KMS-11 (cell line): ENCODE data around the gene ZNF646.

ENCODE experiments used
- H2AFZ ChIP-seq: fragments of 200-600 bp; sonication (generic); 2 replicates; pipeline ENCODE4 v1.6.1; 2016; ENCODE audit warnings: antibody characterized with exemption, mixed run types, low read depth
- H3K27ac ChIP-seq: fragments of 200-600 bp; sonication (generic); 2 replicates; pipeline ENCODE4 v1.6.1; 2016; ENCODE audit warnings: mild to moderate bottlenecking, mixed run types
- H3K27me3 ChIP-seq: fragments of 200-600 bp; sonication (generic); 2 replicates; pipeline ENCODE4 v1.6.1; 2017; ENCODE audit warnings: mild to moderate bottlenecking, low read depth, mixed run types, moderate library complexity; ENCODE audit not compliant: insufficient read depth
- H3K36me3 ChIP-seq: fragments of 200-600 bp; sonication (generic); 2 replicates; pipeline ENCODE4 v1.6.1; 2017; ENCODE audit warnings: mild to moderate bottlenecking, mixed run types; ENCODE audit not compliant: insufficient read depth
- H3K4me1 ChIP-seq: fragments of 200-600 bp; sonication (generic); 2 replicates; pipeline ENCODE4 v1.6.1; 2016; ENCODE audit warnings: mild to moderate bottlenecking, low read depth, mixed run types; ENCODE audit not compliant: poor library complexity, severe bottlenecking
- H3K4me2 ChIP-seq: fragments of 200-600 bp; sonication (generic); 2 replicates; pipeline ENCODE4 v1.7.0; 2016; ENCODE audit warnings: mild to moderate bottlenecking, mixed run types
- H3K4me3 ChIP-seq: fragments of 200-600 bp; sonication (generic); IDR thresholded peaks from 2 replicates; pipeline ENCODE4 v1.6.1; 2017; ENCODE audit warnings: low read depth, low read length, mixed read lengths; ENCODE audit not compliant: insufficient read depth
- H3K79me2 ChIP-seq: fragments of 200-600 bp; sonication (generic); 2 replicates; pipeline ENCODE4 v1.6.1; 2016; ENCODE audit warnings: low read depth, mixed run types; ENCODE audit not compliant: insufficient read depth
- H3K9ac ChIP-seq: fragments of 200-600 bp; sonication (generic); 2 replicates; pipeline ENCODE4 v1.6.1; 2016; ENCODE audit warnings: mild to moderate bottlenecking, mixed run types
- H4K20me1 ChIP-seq: fragments of 200-600 bp; sonication (generic); 2 replicates; pipeline ENCODE4 v1.6.1; 2016; ENCODE audit warnings: mild to moderate bottlenecking, mixed run types; ENCODE audit not compliant: insufficient read depth
- TF ChIP-seq, protein P1 (sequence below): fragments of 200-600 bp; sonication (generic); conservative IDR thresholded peaks from 2 replicates; pipeline ENCODE4 v1.6.1; 2017; ENCODE audit warnings: low read depth, mild to moderate bottlenecking, antibody characterized with exemption, low read length, moderate library complexity, mixed read lengths

The ZNF646 gene

DNA sequence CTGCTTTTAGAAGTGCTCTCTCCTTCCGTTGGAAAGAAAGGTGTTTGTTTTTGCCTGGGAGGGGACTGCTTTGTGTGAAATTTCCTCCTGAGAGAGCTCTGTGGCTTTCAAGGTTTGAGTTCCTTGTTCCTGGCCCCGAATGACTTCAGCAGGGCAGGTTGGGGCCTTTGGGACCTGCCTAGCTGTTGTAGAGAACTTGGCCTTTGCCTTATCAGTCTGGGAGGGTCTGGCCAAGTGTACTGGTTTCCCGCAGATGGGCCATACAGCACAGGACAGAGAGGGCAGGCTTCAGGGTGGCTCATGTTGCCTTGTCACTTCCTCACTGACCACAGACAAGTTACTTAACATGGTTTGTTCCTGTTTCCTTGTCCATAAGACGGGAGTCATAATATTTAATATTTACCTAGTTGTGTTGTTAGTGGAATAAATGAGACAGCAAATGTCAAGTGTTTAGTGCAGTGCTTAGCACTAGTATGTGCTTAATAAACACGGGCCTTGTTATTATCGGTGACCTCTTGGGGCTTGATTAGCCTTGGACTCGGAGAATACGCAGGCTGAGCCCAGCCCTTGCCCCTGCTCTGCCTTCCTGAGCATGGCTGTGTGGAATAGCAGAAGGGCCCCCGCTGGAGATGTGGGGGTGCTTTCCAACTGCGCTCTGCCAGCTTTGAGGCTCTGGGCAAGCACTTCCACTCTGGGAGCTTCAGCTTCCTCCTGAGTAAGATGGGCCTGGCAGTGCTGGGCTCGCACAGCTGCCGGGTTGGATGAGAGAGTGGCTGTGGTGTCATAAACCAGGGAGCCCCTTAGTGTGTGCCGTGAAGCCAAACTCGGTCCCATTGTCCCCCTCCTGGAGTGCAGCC lies 54.7 kb downstream of the ZNF646 start:
- no peaks in the 10 kb centered on the region for H3K4me1 ChIP-seq
- no peak overlapping the region for H3K27ac ChIP-seq
- H3K9ac ChIP-seq = no peak overlapping the region
- H4K20me1 ChIP-seq = no peaks in the 10 kb centered on the region
- no peaks in the 10 kb centered on the region for H3K36me3 ChIP-seq
- no peak overlapping the region for H3K4me3 ChIP-seq
- no peaks in the 10 kb centered on the region for H3K79me2 ChIP-seq
- no peak overlapping the region for H3K4me2 ChIP-seq
- H3K27me3 ChIP-seq = no peaks in the 10 kb centered on the region
- H2AFZ ChIP-seq = no peak overlapping the region
- TF ChIP-seq, protein P1, sequence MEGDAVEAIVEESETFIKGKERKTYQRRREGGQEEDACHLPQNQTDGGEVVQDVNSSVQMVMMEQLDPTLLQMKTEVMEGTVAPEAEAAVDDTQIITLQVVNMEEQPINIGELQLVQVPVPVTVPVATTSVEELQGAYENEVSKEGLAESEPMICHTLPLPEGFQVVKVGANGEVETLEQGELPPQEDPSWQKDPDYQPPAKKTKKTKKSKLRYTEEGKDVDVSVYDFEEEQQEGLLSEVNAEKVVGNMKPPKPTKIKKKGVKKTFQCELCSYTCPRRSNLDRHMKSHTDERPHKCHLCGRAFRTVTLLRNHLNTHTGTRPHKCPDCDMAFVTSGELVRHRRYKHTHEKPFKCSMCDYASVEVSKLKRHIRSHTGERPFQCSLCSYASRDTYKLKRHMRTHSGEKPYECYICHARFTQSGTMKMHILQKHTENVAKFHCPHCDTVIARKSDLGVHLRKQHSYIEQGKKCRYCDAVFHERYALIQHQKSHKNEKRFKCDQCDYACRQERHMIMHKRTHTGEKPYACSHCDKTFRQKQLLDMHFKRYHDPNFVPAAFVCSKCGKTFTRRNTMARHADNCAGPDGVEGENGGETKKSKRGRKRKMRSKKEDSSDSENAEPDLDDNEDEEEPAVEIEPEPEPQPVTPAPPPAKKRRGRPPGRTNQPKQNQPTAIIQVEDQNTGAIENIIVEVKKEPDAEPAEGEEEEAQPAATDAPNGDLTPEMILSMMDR = no peak

DNA sequence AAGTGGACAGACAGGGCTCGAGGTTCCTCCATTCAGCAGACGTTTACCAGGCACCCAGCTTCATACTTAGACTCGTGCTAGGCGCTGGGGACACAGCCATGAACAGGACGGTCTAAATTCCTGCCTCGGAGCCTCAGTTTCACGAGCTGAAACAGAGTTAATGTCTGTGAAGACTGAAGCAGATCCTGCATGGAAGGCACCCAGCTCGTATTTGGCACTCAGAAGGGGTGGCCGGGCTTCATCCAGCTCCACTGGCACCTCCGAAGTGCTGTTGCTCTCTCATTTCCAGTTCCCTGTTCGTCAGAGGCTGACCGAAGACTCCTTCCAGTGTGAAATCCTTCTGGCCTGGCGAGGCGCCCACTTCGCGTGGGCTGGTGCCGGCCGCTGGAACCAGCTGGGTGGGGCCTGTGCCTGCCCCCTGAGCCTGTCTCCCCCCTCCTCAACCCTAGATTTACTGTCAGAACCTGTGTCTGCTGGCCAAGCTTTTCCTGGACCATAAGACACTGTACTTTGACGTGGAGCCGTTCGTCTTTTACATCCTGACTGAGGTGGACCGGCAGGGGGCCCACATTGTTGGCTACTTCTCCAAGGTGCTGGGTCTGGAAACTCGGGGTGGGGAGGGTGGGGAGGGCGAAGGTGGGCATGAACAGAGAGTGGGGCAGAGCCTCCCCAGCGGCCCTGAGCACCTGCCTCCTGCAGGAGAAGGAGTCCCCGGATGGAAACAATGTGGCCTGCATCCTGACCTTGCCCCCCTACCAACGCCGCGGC lies 55.5 kb downstream of the ZNF646 start:
- Histone ChIP-seq H3K79me2 (no peaks in the 10 kb centered on the region), H3K9ac (no peak overlapping the region), H3K36me3 (no peaks in the 10 kb centered on the region), H3K4me3 (no peak overlapping the region), H3K27me3 (no peaks in the 10 kb centered on the region), H4K20me1 (no peaks in the 10 kb centered on the region), H3K4me1 (no peaks in the 10 kb centered on the region), H3K27ac (no peak overlapping the region), H3K4me2 (no peak overlapping the region), H2AFZ (no peak overlapping the region)
- TF ChIP-seq, protein P1 = no peak

DNA sequence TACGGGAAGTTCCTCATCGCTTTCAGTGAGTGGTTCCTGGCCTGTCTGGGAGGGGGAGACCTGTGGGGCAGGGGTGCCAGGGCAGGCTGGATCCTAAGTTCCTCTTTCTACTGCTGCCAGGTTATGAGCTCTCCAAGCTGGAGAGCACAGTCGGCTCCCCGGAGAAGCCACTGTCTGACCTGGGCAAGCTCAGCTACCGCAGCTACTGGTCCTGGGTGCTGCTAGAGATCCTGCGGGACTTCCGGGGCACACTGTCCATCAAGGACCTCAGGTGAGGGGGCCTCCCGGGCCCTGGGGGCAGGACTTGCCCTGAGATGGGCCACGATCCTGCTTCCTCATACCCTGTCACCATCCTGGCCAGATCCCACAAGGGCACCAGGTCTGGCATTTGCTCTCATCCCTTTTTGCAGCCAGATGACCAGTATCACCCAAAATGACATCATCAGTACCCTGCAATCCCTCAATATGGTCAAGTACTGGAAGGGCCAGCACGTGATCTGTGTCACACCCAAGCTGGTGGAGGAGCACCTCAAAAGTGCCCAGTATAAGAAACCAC lies 56.2 kb downstream of the ZNF646 start:
- Histone ChIP-seq H3K9ac (no peak overlapping the region), H4K20me1 (no peaks in the 10 kb centered on the region), H2AFZ (no peak overlapping the region), H3K27me3 (no peaks in the 10 kb centered on the region), H3K4me3 (no peak overlapping the region), H3K4me1 (no peaks in the 10 kb centered on the region), H3K4me2 (no peak overlapping the region), H3K36me3 (no peaks in the 10 kb centered on the region), H3K27ac (no peak overlapping the region), H3K79me2 (no peaks in the 10 kb centered on the region)
- TF ChIP-seq, protein P1 = no peak

DNA sequence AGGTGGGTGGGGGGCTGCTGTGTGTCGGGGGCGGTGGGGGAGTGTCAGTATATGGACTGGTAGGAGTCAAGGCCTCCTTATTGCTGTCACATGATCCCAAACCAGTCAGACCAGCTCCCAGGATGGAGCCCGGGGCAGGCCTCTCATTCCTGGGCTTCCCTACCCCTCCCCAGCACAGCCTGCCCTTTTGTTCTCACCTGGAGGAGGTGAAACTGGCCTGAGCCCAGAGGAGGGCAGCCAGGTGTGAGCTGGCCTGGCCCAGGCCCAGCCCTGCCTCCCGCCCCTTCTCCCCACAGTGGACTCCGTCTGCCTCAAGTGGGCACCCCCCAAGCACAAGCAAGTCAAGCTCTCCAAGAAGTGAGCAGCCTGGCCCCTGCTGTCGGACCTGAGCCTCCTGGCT lies 56.7 kb downstream of the ZNF646 start:
- Histone ChIP-seq H4K20me1 (no peaks in the 10 kb centered on the region), H3K4me3 (no peak overlapping the region), H3K36me3 (no peaks in the 10 kb centered on the region), H3K27me3 (no peaks in the 10 kb centered on the region), H3K27ac (no peak overlapping the region), H3K79me2 (no peaks in the 10 kb centered on the region), H3K4me1 (no peaks in the 10 kb centered on the region), H2AFZ (no peak overlapping the region), H3K9ac (no peak overlapping the region), H3K4me2 (no peak overlapping the region)
- TF ChIP-seq, protein P1 = no peak
